Measurements from ENCODE around the gene TECTA.
"Not testable (repeated sequence)": the region's sequence is repeated elsewhere in the genome, so short reads cannot be mapped to it uniquely, and the experiment has no call there.

TECTA gene

DNA sequence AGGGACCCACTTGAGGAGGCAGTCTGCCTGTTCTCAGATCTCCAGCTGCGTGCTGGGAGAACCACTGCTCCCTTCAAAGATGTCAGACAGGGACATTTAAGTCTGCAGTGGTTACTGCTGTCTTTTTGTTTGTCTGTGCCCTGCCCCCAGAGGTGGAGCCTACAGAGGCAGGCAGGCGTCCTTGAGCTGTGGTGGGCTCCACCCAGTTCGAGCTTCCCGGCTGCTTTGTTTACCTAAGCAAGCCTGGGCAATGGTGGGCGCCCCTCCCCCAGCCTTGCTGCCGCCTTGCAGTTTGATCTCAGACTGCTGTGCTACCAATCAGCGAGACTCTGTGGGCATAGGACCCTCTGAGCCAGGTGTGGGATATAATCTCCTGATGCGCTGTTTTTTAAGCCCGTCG, 76.6 kb downstream of the TECTA start:
- H3K27me3 ChIP-seq (ENCODE audit: control insufficient read depth, insufficient read depth, low read length); H3K9ac ChIP-seq (ENCODE audit: low read length); H3K27ac ChIP-seq (ENCODE audit: low read depth, low read length); H3K36me3 ChIP-seq (ENCODE audit: control insufficient read depth, insufficient read depth, low read length); H3K4me3 ChIP-seq (ENCODE audit: low read length); H3K4me1 ChIP-seq (ENCODE audit: control insufficient read depth, insufficient read depth, low read length): not testable (repeated sequence)

DNA sequence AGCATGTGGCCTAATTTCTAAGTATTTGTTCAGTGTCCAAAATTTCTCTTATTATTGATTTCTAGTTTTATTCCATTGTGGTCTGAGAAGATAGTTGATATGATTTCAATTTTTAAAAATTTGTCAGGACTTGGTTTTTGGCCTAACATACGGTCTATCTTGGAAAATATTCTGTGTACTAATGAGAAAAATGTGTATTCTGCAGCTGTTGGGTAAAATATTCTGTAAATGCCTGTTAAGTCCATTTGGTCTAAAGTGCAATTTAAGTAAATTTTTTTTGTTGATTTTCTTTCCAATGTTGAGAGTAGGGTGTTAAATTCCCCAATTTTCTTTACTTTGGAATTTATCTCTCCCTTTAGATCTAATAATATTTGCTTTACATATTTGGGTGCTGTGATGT, 78.3 kb downstream of the TECTA start:
- H3K4me3 ChIP-seq (ENCODE audit: low read length), result no peak overlapping the region
- no peaks in the 10 kb centered on the region for H3K27me3 ChIP-seq (ENCODE audit: control insufficient read depth, insufficient read depth, low read length)
- H3K27ac ChIP-seq (ENCODE audit: low read depth, low read length), result no peak overlapping the region
- no peaks in the 10 kb centered on the region for H3K36me3 ChIP-seq (ENCODE audit: control insufficient read depth, insufficient read depth, low read length)
- no peak overlapping the region for H3K9ac ChIP-seq (ENCODE audit: low read length)
- H3K4me1 ChIP-seq (ENCODE audit: control insufficient read depth, insufficient read depth, low read length), result no peaks in the 10 kb centered on the region

DNA sequence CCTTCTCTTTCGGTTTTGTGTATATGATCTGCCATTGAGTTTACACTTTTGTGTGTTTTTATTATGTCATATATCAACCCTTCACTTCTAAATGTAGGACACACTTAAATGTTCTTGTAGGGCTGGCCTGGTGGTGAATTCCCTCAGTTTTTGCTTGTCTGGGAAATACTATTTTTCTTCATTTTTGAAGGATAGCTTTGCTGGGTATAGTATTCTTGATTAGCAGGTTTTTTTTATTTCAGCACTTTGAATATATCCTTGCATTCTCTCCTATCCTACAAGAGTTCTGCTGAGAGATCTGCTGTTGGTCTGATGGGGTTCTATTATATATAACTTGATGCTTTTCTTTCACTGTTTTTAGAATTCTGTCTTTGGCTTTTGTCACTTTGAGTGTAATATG, 79.1 kb downstream of the TECTA start:
- Histone ChIP-seq H3K9ac (ENCODE audit: low read length) (no peak overlapping the region), H3K27ac (ENCODE audit: low read depth, low read length) (no peak overlapping the region), H3K27me3 (ENCODE audit: control insufficient read depth, insufficient read depth, low read length) (no peaks in the 10 kb centered on the region), H3K36me3 (ENCODE audit: control insufficient read depth, insufficient read depth, low read length) (no peaks in the 10 kb centered on the region), H3K4me3 (ENCODE audit: low read length) (no peak overlapping the region), H3K4me1 (ENCODE audit: control insufficient read depth, insufficient read depth, low read length) (no peaks in the 10 kb centered on the region)

DNA sequence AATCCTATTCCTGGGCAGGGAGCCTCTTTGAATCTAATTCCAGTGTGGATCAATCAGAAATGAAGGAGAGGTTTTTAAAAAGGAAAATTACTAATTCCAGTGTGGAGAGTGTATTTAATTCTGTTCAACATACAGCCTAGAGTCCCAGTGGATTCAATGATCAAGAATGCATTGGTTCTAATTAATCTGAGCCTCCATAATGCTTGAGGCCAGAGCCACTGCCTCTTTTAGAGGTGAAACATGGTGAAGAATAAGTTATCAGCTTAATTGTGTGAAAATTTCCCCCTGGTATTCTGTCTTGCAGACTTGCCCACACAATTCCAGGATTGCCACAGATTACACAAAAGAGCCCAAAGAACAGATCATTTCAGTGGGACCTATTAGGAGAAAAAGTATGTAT, 87.7 kb downstream of the TECTA start:
- H3K4me1 ChIP-seq (ENCODE audit: control insufficient read depth, insufficient read depth, low read length), result no peaks in the 10 kb centered on the region
- H3K27ac ChIP-seq (ENCODE audit: low read depth, low read length), result no peak overlapping the region
- no peak overlapping the region for H3K4me3 ChIP-seq (ENCODE audit: low read length)
- H3K27me3 ChIP-seq (ENCODE audit: control insufficient read depth, insufficient read depth, low read length), result no peaks in the 10 kb centered on the region
- no peaks in the 10 kb centered on the region for H3K36me3 ChIP-seq (ENCODE audit: control insufficient read depth, insufficient read depth, low read length)
- no peak overlapping the region for H3K9ac ChIP-seq (ENCODE audit: low read length)

DNA sequence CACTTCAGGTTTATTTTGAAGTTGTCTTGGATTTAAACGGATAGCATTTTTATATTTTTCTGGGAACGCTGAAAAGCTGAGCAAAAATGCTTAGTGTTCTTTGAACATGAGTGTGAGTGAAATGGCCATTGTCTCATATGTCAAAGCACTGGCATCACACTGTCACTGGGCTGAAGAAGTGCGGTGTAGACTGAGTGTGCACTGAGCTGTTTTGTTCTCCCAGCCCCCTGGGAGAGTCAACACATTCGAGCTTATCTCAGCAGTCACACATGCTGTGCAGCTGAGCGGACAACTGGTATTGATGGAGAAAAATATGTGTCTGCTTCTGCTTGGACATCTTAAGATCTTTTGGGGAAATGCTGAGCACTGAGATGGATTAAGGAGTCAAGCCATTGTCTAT, 90.8 kb downstream of the TECTA start:
- no peaks in the 10 kb centered on the region for H3K4me1 ChIP-seq (ENCODE audit: control insufficient read depth, insufficient read depth, low read length)
- H3K27ac ChIP-seq (ENCODE audit: low read depth, low read length), result no peak overlapping the region
- H3K4me3 ChIP-seq (ENCODE audit: low read length), result no peak overlapping the region
- H3K27me3 ChIP-seq (ENCODE audit: control insufficient read depth, insufficient read depth, low read length), result no peaks in the 10 kb centered on the region
- no peak overlapping the region for H3K9ac ChIP-seq (ENCODE audit: low read length)
- H3K36me3 ChIP-seq (ENCODE audit: control insufficient read depth, insufficient read depth, low read length), result no peaks in the 10 kb centered on the region

DNA sequence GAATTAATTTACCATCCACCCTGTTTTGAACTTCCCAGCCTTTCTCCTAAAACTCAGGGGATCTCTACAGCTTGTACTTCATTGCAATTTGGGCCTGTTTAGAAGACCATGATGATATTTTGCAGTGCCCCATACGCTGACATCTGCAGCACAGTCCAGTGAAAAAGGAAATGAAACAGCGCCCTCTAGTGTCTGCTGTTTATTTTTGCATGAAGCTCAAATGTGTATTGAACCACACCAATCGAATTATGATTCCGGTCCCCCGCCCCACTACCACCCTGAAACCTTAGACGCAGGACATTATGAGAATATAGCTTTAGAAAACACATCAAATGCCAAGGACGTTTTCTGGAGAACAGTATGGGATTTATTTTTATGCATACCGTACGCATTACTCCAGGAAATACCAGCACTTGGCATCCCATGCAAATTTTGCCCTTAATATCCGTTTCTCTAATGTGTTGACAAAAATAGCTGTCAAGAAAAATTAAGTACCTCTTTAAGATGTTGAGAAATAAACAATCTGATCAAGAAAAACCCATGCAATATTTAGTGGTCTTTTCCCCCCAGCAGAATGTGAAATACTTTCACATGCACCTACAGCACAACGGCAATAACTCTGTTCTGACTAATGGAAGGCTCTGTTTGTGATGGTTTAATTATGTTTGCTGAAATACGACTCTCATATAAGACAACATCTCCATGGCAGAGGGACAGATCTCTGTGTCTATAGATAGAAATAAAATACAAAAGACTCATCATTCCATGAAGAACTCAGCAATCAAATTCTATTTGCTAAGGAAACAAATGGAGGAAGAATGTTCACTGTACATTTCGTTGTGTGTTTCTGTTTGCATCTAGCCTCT, 93.9 kb downstream of the TECTA start:
- Histone ChIP-seq H3K4me1 (ENCODE audit: control insufficient read depth, insufficient read depth, low read length) (no peaks in the 10 kb centered on the region), H3K4me3 (ENCODE audit: low read length) (no peak overlapping the region), H3K36me3 (ENCODE audit: control insufficient read depth, insufficient read depth, low read length) (no peaks in the 10 kb centered on the region), H3K9ac (ENCODE audit: low read length) (no peak overlapping the region), H3K27me3 (ENCODE audit: control insufficient read depth, insufficient read depth, low read length) (no peaks in the 10 kb centered on the region), H3K27ac (ENCODE audit: low read depth, low read length) (no peak overlapping the region)

DNA sequence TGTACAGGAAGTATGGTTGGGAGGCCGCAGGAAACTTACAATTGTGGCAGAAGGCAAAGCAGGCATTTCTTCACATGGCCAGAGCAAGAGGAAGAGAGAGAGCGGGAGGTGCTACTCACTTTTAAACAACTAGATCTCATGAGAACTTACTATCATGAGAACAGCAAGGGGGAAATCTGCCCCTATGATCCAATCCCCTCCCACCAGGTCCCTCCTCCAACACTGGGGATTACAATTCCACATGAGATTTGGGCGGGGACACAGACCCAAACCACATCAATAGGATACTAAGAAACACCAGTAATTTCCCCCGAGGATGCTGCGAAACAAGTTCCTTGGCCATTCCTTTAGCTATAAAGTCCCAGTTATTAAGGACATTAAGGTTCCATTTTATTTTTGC, 97.4 kb downstream of the TECTA start:
- H3K4me3 ChIP-seq (ENCODE audit: low read length), result no peak overlapping the region

DNA sequence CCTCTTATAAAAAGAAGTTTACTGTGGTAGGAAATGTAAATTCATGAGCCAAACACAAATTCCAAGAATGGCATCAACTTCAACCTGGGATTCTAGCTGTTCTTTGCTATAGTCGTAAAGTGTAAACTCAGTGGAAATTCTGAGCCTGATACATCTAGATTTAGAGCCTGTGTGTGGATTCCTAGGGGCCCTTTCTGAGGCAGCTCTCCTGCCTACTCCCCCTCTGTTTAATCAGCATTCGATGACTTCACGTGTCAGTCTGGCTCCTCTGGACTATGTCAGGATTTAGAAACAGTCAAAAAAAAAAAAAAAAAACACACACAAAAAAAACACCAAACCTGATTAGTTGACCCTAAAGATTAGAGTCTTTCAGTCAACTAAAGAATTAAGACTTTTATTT, 98.5 kb downstream of the TECTA start:
- Histone ChIP-seq H3K9ac (ENCODE audit: low read length) (no peak overlapping the region), H3K4me1 (ENCODE audit: control insufficient read depth, insufficient read depth, low read length) (no peaks in the 10 kb centered on the region), H3K27me3 (ENCODE audit: control insufficient read depth, insufficient read depth, low read length) (no peaks in the 10 kb centered on the region), H3K36me3 (ENCODE audit: control insufficient read depth, insufficient read depth, low read length) (no peaks in the 10 kb centered on the region), H3K27ac (ENCODE audit: low read depth, low read length) (no peak overlapping the region), H3K4me3 (ENCODE audit: low read length) (no peak overlapping the region)

More for the DNA sequence above, 97.4 kb downstream of the TECTA start:
- Histone ChIP-seq H3K36me3 (ENCODE audit: control insufficient read depth, insufficient read depth, low read length) (no peaks in the 10 kb centered on the region), H3K4me1 (ENCODE audit: control insufficient read depth, insufficient read depth, low read length) (no peaks in the 10 kb centered on the region), H3K9ac (ENCODE audit: low read length) (no peak overlapping the region), H3K27me3 (ENCODE audit: control insufficient read depth, insufficient read depth, low read length) (no peaks in the 10 kb centered on the region), H3K27ac (ENCODE audit: low read depth, low read length) (no peak overlapping the region)

DNA sequence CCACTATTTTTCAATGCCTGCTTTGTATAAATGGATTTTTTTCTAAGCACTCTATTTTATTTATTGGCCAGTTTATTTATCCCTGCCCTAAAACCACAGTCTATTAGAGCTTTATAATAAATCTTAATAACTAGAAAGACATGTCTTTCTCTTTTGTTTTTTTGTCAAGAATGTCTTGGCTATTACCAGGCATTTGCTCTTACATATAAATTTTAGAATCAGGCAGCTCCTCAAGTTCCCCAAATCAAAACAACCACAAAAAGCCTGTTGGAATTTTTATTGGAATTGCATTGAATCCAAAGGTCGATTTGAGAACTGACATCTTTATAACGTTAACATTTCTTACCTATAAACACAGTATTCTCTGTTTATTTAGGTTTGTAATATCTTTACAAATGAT, 105.8 kb downstream of the TECTA start:
- H3K36me3 ChIP-seq (ENCODE audit: control insufficient read depth, insufficient read depth, low read length), result no peaks in the 10 kb centered on the region
- no peaks in the 10 kb centered on the region for H3K4me1 ChIP-seq (ENCODE audit: control insufficient read depth, insufficient read depth, low read length)
- H3K9ac ChIP-seq (ENCODE audit: low read length), result no peak overlapping the region
- H3K27me3 ChIP-seq (ENCODE audit: control insufficient read depth, insufficient read depth, low read length), result no peaks in the 10 kb centered on the region
- no peak overlapping the region for H3K27ac ChIP-seq (ENCODE audit: low read depth, low read length)
- H3K4me3 ChIP-seq (ENCODE audit: low read length), result no peak overlapping the region

DNA sequence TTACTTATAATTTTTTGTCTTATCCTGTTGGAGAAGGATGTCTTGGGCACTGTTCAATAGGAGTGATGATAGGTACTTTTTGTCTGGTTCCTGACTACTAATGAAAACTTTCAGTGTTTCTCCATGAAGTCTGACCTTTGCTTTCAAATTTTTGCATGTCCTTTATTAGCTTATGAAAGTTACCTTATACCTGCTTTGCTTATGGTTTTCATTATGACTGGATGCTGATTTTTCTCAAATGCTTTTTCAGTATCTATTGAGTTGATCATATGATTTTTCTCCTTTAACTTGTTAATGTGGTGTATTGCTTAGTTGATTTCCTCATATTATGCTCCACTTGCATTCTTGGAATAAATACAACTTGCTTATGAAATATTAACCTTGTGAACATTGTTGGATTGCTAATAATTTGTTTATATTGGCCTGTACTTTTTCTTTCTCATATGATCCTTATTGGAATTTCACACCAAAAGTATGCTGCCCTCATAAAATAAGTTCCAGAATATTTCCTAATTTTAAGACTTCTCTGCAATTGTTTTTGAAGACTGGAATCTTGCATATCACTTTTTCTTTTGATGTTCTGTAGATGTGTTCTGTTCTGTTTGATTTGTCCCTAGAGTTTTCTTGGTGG, 106.6 kb downstream of the TECTA start:
- H3K27ac ChIP-seq (ENCODE audit: low read depth, low read length), result no peak overlapping the region
- no peaks in the 10 kb centered on the region for H3K36me3 ChIP-seq (ENCODE audit: control insufficient read depth, insufficient read depth, low read length)
- no peak overlapping the region for H3K4me3 ChIP-seq (ENCODE audit: low read length)
- no peaks in the 10 kb centered on the region for H3K27me3 ChIP-seq (ENCODE audit: control insufficient read depth, insufficient read depth, low read length)
- H3K4me1 ChIP-seq (ENCODE audit: control insufficient read depth, insufficient read depth, low read length), result no peaks in the 10 kb centered on the region
- no peak overlapping the region for H3K9ac ChIP-seq (ENCODE audit: low read length)

DNA sequence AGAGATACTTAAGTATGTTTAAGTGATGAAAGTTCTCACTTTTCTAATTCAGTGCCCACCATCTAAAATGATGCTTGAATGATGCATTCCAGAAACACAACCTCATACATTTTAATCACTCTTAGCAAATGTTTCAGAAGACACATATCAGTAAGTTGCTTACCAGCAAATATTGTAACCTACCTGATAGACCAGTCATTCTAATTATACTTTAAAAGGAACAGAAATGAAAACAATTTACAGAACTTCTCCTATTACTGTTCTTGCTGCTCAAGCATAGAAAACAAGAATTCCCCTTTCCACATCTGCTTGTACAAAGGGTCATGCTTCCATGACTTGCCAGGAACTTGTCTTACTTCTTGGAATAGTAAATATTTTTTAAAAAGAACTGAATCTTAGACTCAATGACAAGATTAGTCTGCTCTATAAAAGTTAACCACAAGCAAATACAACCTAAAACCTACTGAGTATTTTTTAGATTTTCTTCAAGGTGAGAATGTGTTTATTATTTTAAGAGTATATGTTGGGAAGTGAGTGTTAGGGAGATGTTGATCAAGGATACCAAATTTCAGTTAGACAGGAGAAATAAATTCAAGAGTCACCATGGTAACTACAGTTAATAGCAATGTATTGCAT, 109.5 kb downstream of the TECTA start:
- H3K27ac ChIP-seq (ENCODE audit: low read depth, low read length), result no peak overlapping the region

DNA sequence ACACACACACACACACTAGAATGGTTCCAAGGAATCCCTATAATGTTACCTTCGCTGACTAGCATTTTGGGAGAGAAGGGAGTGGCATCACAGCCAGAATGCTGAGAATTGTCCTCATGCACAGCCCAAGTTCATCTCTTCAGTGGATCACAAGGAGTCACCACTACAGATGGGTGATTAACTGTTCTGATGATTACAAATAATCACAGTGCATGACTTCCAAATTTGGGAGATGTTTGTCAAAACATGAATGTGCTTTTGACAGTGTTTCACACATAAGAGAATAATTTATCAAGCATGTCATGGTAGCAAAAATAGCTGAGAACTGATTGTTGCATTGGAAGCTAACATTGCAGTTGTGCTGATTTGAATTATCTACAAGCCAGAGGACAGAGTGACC, 110.6 kb downstream of the TECTA start:
- Histone ChIP-seq H3K4me3 (ENCODE audit: low read length) (no peak overlapping the region), H3K9ac (ENCODE audit: low read length) (no peak overlapping the region), H3K36me3 (ENCODE audit: control insufficient read depth, insufficient read depth, low read length) (no peaks in the 10 kb centered on the region), H3K4me1 (ENCODE audit: control insufficient read depth, insufficient read depth, low read length) (no peaks in the 10 kb centered on the region), H3K27ac (ENCODE audit: low read depth, low read length) (no peak overlapping the region), H3K27me3 (ENCODE audit: control insufficient read depth, insufficient read depth, low read length) (no peaks in the 10 kb centered on the region)

More for the DNA sequence above, 109.5 kb downstream of the TECTA start:
- Histone ChIP-seq H3K36me3 (ENCODE audit: control insufficient read depth, insufficient read depth, low read length) (no peaks in the 10 kb centered on the region), H3K4me1 (ENCODE audit: control insufficient read depth, insufficient read depth, low read length) (no peaks in the 10 kb centered on the region), H3K9ac (ENCODE audit: low read length) (no peak overlapping the region), H3K27me3 (ENCODE audit: control insufficient read depth, insufficient read depth, low read length) (no peaks in the 10 kb centered on the region), H3K4me3 (ENCODE audit: low read length) (no peak overlapping the region)
